Neural crest cell (in vitro differentiated cells): ENCODE results near the gene PLA2G12A. TPM values are rescaled to one million over a fixed set of nuclear protein-coding genes. Genes with fewer than 3 reads are reported as not detected.
A peak's percentile ranks its signal among the peaks of the same experiment; 100 is the strongest.

Experiments used
- DNase-seq: peaks from one replicate; pipeline ENCODE4 v3.0.0; 2021; ENCODE audit warnings: low read depth, mixed read lengths, low spot score
- H3K27ac Mint-ChIP-seq: one replicate; pipeline ENCODE4 v1.8.0; 2021; ENCODE audit warnings: mild to moderate bottlenecking, mixed read lengths; ENCODE audit not compliant: unreplicated experiment
- H3K27me3 Mint-ChIP-seq: 2 replicates; pipeline ENCODE4 v1.8.0; 2021; ENCODE audit warnings: low read depth, mild to moderate bottlenecking, mixed read lengths
- H3K36me3 Mint-ChIP-seq: 2 replicates; pipeline ENCODE4 v1.8.0; 2021; ENCODE audit warnings: low read depth, mild to moderate bottlenecking, mixed read lengths
- H3K4me1 Mint-ChIP-seq: 2 replicates; pipeline ENCODE4 v1.8.0; 2021; ENCODE audit warnings: mixed read lengths
- H3K4me3 Mint-ChIP-seq: one replicate; pipeline ENCODE4 v1.8.0; 2021; ENCODE audit warnings: mild to moderate bottlenecking, mixed read lengths
- H3K9me3 Mint-ChIP-seq: 2 replicates; pipeline ENCODE4 v1.8.0; 2021; ENCODE audit warnings: mixed read lengths
- CTCF ChIP-seq: fragments of 200-600 bp; sonication (generic); conservative IDR thresholded peaks from 2 replicates; pipeline ENCODE4 v1.5.0; 2021; ENCODE audit warnings: antibody characterized with exemption, mild to moderate bottlenecking
- total RNA-seq: library from RNA; stranded (reverse); gene quantifications from 2 replicates; pipeline ENCODE4 v1.2.1, GENCODE V29; 2021

PLA2G12A gene
- total RNA-seq, 1 donor from 2014 or later: 13.5 TPM

GRCh38 chr4:109675181-109675580 is 54.7 kb downstream of the PLA2G12A start:
- Mint-ChIP-seq H3K27me3 (no peaks in the 10 kb centered on the region), H3K4me1 (no peaks in the 10 kb centered on the region), H3K9me3 (peaks cover 19% of the 10 kb centered on the region), H3K27ac (peak overlapping the region; percentile 75), H3K4me3 (no peak overlapping the region), H3K36me3 (peaks cover 18% of the 10 kb centered on the region)
- TF ChIP-seq CTCF: no peak
- DNase-seq: no peak

- TF ChIP-seq CTCF: no peak
- H3K27me3 Mint-ChIP-seq: no peaks in the 10 kb centered on the region
- no peaks in the 10 kb centered on the region for H3K4me1 Mint-ChIP-seq
- no peak overlapping the region for H3K27ac Mint-ChIP-seq
- DNase-seq: no peak
- peaks cover 17% of the 10 kb centered on the region for H3K9me3 Mint-ChIP-seq
- no peak overlapping the region for H3K4me3 Mint-ChIP-seq
- H3K36me3 Mint-ChIP-seq: peaks cover 13% of the 10 kb centered on the region
Measured at GRCh38 chr4:109673303-109673702, 56.6 kb downstream of the PLA2G12A start.

GRCh38 chr4:109672169-109672930 is 57.5 kb downstream of the PLA2G12A start:
- Mint-ChIP-seq H3K4me1 (no peaks in the 10 kb centered on the region), H3K4me3 (no peak overlapping the region), H3K27ac (no peak overlapping the region), H3K36me3 (peaks cover 12% of the 10 kb centered on the region), H3K27me3 (no peaks in the 10 kb centered on the region), H3K9me3 (peaks cover 16% of the 10 kb centered on the region)
- TF ChIP-seq CTCF: no peak
- no peak for DNase-seq

GRCh38 chr4:109671350-109671749 is 58.5 kb downstream of the PLA2G12A start:
- Mint-ChIP-seq H3K9me3 (peaks cover 12% of the 10 kb centered on the region), H3K27ac (no peak overlapping the region), H3K36me3 (peaks cover 12% of the 10 kb centered on the region), H3K4me3 (no peak overlapping the region), H3K4me1 (no peaks in the 10 kb centered on the region), H3K27me3 (no peaks in the 10 kb centered on the region)
- DNase-seq: no peak
- no peak for TF ChIP-seq CTCF

- H3K27me3 Mint-ChIP-seq: no peaks in the 10 kb centered on the region
- no peaks in the 10 kb centered on the region for H3K9me3 Mint-ChIP-seq
- H3K27ac Mint-ChIP-seq: peak overlapping the region; percentile 54
- no peak for DNase-seq
- H3K4me1 Mint-ChIP-seq: peaks cover 5% of the 10 kb centered on the region
- peaks cover 4% of the 10 kb centered on the region for H3K36me3 Mint-ChIP-seq
- no peak overlapping the region for H3K4me3 Mint-ChIP-seq
- TF ChIP-seq CTCF: no peak
Measured at GRCh38 chr4:109665783-109666485, 63.9 kb downstream of the PLA2G12A start.
